HG03565 (cell line): ENCODE data around the gene TPK1.

Experiments
- ATAC-seq: cut with Tn5 transposase; IDR thresholded peaks from one replicate; pipeline ENCODE4 v1.9.1; 2021; ENCODE audit warnings: mild to moderate bottlenecking, moderate library complexity; ENCODE audit not compliant: unreplicated experiment

The TPK1 gene

GRCh38 chr7:144488977-144489376, 346.9 kb downstream of the TPK1 start:
- ATAC-seq, result no peak

- ATAC-seq, result no peak
Measured at GRCh38 chr7:144487901-144488300, 348.0 kb downstream of the TPK1 start.

- no peak for ATAC-seq
Measured at GRCh38 chr7:144484445-144484844, 351.4 kb downstream of the TPK1 start.

GRCh38 chr7:144483189-144483588, 352.7 kb downstream of the TPK1 start:
- ATAC-seq, result no peak

- no peak for ATAC-seq
Measured at GRCh38 chr7:144481833-144482232, 354.0 kb downstream of the TPK1 start.

- ATAC-seq, result no peak
Measured at GRCh38 chr7:144477348-144477747, 358.5 kb downstream of the TPK1 start.

GRCh38 chr7:144474800-144475615, 360.8 kb downstream of the TPK1 start:
- ATAC-seq, result no peak

- no peak for ATAC-seq
Measured at GRCh38 chr7:144474363-144474762, 361.5 kb downstream of the TPK1 start.

- no peak for ATAC-seq
Measured at GRCh38 chr7:144473908-144474307, 361.9 kb downstream of the TPK1 start.

- ATAC-seq, result no peak
Measured at GRCh38 chr7:144470078-144470477, 365.8 kb downstream of the TPK1 start.

GRCh38 chr7:144468990-144469732, 366.7 kb downstream of the TPK1 start:
- no peak for ATAC-seq

- ATAC-seq, result no peak
Measured at GRCh38 chr7:144459635-144460034, 376.2 kb downstream of the TPK1 start.

- ATAC-seq, result no peak
Measured at GRCh38 chr7:144455040-144455404, 380.8 kb downstream of the TPK1 start.

- no peak for ATAC-seq
Measured at GRCh38 chr7:144454256-144455039, 381.4 kb downstream of the TPK1 start.

- peak; percentile 55 for ATAC-seq
Measured at GRCh38 chr7:144452064-144452463, 383.8 kb downstream of the TPK1 start.

GRCh38 chr7:144445590-144445989, 390.3 kb downstream of the TPK1 start:
- ATAC-seq, result no peak

- no peak for ATAC-seq
Measured at GRCh38 chr7:144439717-144440205, 396.1 kb downstream of the TPK1 start.

- no peak for ATAC-seq
Measured at GRCh38 chr7:144438759-144439158, 397.1 kb downstream of the TPK1 start.

- ATAC-seq, result peak; percentile 84
Measured at GRCh38 chr7:144437370-144438191, 398.3 kb downstream of the TPK1 start.

- ATAC-seq, result no peak
Measured at GRCh38 chr7:144436500-144436899, 399.4 kb downstream of the TPK1 start.
